SH-SY5Y (cell line): ENCODE data around the gene RARRES2.

Experiments used
- GATA2 ChIP-seq: IDR thresholded peaks from 2 replicates; pipeline ENCODE4 v1.6.1; 2011; ENCODE audit warnings: mild to moderate bottlenecking, low read depth, low read length
- GATA3 ChIP-seq: IDR thresholded peaks from 2 replicates; pipeline ENCODE4 v1.6.1; 2011; ENCODE audit warnings: low read depth, mild to moderate bottlenecking, low read length, moderate library complexity

GRCh38 chr7:150355666-150356059, 14.2 kb upstream of the RARRES2 start:
- TF ChIP-seq GATA2: no peak
- no peak for TF ChIP-seq GATA3
